CD4-positive, alpha-beta memory T cell (primary cell): ENCODE data around the gene SHMT1. TPM values are rescaled to one million over a fixed set of nuclear protein-coding genes. Genes with fewer than 3 reads are reported as not detected.
"Not testable (repeated sequence)": the region's sequence is repeated elsewhere in the genome, so short reads cannot be mapped to it uniquely, and the experiment has no call there.

Experiments
- CTCF ChIA-PET: fragments of 350-600 bp; sonication (Branson Sonifier 250); formaldehyde crosslinking; loops from one replicate; lab custom pipeline; 2021; ENCODE audit warnings: inconsistent platforms; ENCODE audit not compliant: partially characterized antibody; lab: Charles Lee
- POLR2A ChIA-PET: fragments of 350-600 bp; sonication (Branson Sonifier 250); formaldehyde crosslinking; loops from one replicate; lab custom pipeline; 2021; ENCODE audit not compliant: partially characterized antibody; lab: Charles Lee
- DNase-seq, 5 donors: peaks; one replicate each; pipeline versions ENCODE4 v3.0.0 to v3.0.0-alpha.2; 2020 to 2022; ENCODE audit warnings: mixed read lengths in 1 of 5
- H3K27ac ChIP-seq: one replicate; pipeline ENCODE4 v1.7.0; 2013; ENCODE audit warnings: low read depth, low read length
- H3K27me3 ChIP-seq: 2 replicates; pipeline ENCODE4 v1.7.0; 2013; ENCODE audit warnings: mild to moderate bottlenecking, low read length, moderate library complexity; ENCODE audit not compliant: insufficient read depth
- H3K36me3 ChIP-seq: 2 replicates; pipeline ENCODE4 v1.7.0; 2013; ENCODE audit warnings: mild to moderate bottlenecking, low read length, moderate library complexity; ENCODE audit not compliant: insufficient read depth
- H3K4me1 ChIP-seq: 2 replicates; pipeline ENCODE4 v1.7.0; 2013; ENCODE audit warnings: mild to moderate bottlenecking, low read length, moderate library complexity; ENCODE audit not compliant: insufficient read depth
- H3K4me3 ChIP-seq, 2 donors: one replicate each; pipeline ENCODE4 v1.7.0; 2013; ENCODE audit warnings: low read length in 2 of 2, mild to moderate bottlenecking in 1 of 2
- H3K9me3 ChIP-seq, 2 donors: one replicate each; pipeline ENCODE4 v1.7.0; 2013; ENCODE audit warnings: low read length in 2 of 2, control low read depth in 1 of 2; ENCODE audit not compliant: control insufficient read depth in 1 of 2
- H3K27ac Mint-ChIP-seq, 7 donors: one replicate each; pipeline ENCODE4 v1.8.0; 2020 to 2021; ENCODE audit warnings: mixed read lengths in 7 of 7, mild to moderate bottlenecking in 6 of 7, inconsistent platforms in 3 of 7, moderate library complexity in 3 of 7
- H3K27me3 Mint-ChIP-seq, 2 donors: one replicate each; pipeline ENCODE4 v1.8.0; 2020 to 2021; ENCODE audit warnings: mixed read lengths in 2 of 2
- H3K36me3 Mint-ChIP-seq, 2 donors: one replicate each; pipeline ENCODE4 v1.8.0; 2020 to 2021; ENCODE audit warnings: mixed read lengths in 2 of 2, inconsistent platforms in 1 of 2, mild to moderate bottlenecking in 1 of 2
- H3K4me1 Mint-ChIP-seq, 4 donors: one replicate each; pipeline ENCODE4 v1.8.0; 2020 to 2021; ENCODE audit warnings: mixed read lengths in 4 of 4, mild to moderate bottlenecking in 1 of 4
- H3K4me3 Mint-ChIP-seq, 8 donors: one replicate each; pipeline ENCODE4 v1.8.0; 2020 to 2021; ENCODE audit warnings: mixed read lengths in 8 of 8, mild to moderate bottlenecking in 7 of 8, moderate library complexity in 6 of 8, inconsistent platforms in 3 of 8
- H3K9me3 Mint-ChIP-seq, 8 donors: one replicate each; pipeline ENCODE4 v1.8.0; 2020 to 2021; ENCODE audit warnings: mixed read lengths in 8 of 8, mild to moderate bottlenecking in 5 of 8, inconsistent platforms in 3 of 8, moderate library complexity in 1 of 8
- intact Hi-C: fragments of 100-400 bp; cut with micrococcal nuclease; formaldehyde crosslinking; loops from one replicate; pipeline ENCODE4 v1.15.1; 2023
- polyA plus RNA-seq, 2 donors: library from polyadenylated mRNA; unstranded; fragments of 300-500 nt; fragmentation: Illumina TruSeq; gene quantifications; one replicate each; pipeline ENCODE4 v1.2.3, GENCODE V29; 2021
- total RNA-seq, 2 experiments: library from RNA; stranded (reverse); gene quantifications; one replicate each; pipeline ENCODE4 v1.2.3, GENCODE V29; 2021

Gene SHMT1
- total and polyA plus RNA-seq, 4 experiments from 2014 or later = 14.6 to 24.6 (median 20.0) TPM

GRCh38 chr17:18377437-18378204, 14.3 kb upstream of the SHMT1 start, which contains the start of gene EVPLL:
Gene EVPLL, plus strand, starts transcription at chr17:18377778. Its CDS starts 3,160 bp downstream, at chr17:18380938.
- intact Hi-C loops = no loop called here
- Mint-ChIP-seq H3K36me3 (no peaks in the 10 kb centered on the region), H3K27ac (peak within 1 kb of the TSS in 1 of 7 donors; percentile 69), H3K9me3 (no peaks in the 10 kb centered on the region), H3K27me3 (peaks cover 1 to 9% of the 10 kb centered on the region in 2 donors), H3K4me3 (no peak within 1 kb of the TSS), H3K4me1 (peaks cover 0 to 10% (median 6%) of the 10 kb centered on the region in 4 donors)
- H3K27me3 ChIP-seq = no peaks in the 10 kb centered on the region
- DNase-seq = no peak
- no peak within 1 kb of the TSS for H3K27ac ChIP-seq
- no peaks in the 10 kb centered on the region for H3K4me1 ChIP-seq
- POLR2A ChIA-PET = no interaction called here
- CTCF ChIA-PET = no interaction called here
- H3K9me3 ChIP-seq = no peaks in the 10 kb centered on the region
- no peak within 1 kb of the TSS for H3K4me3 ChIP-seq
- H3K36me3 ChIP-seq = no peaks in the 10 kb centered on the region

DNA sequence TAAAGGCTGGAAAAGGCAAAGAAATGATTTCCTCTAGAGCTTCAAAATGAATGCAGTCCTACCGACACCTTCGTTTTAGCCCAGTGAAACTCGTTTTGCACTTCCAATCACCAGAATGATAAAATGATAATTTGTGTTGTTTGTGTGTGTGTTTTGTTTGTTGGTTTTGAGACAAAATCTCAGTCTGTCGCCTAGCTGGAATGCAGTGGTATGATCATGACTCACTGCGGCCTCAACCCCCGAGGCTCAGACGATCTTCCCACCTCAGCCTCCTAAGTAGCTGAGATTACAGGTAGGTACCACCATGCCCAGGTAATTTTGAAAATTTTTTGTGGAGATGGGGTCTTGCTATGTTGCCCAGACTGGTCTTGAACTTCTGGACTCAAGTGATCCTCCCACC, 10.9 kb upstream of the SHMT1 start:
- H3K36me3 Mint-ChIP-seq = no peaks in the 10 kb centered on the region
- H3K4me1 Mint-ChIP-seq = peaks cover 0 to 4% (median 0%) of the 10 kb centered on the region in 4 donors
- H3K27ac Mint-ChIP-seq = no peak overlapping the region
- POLR2A ChIA-PET = no interaction called here
- Histone ChIP-seq H3K4me1 (no peaks in the 10 kb centered on the region), H3K36me3 (no peaks in the 10 kb centered on the region), H3K27me3 (no peaks in the 10 kb centered on the region), H3K9me3 (no peaks in the 10 kb centered on the region), H3K4me3 (no peak overlapping the region), H3K27ac (no peak overlapping the region)
- H3K9me3 Mint-ChIP-seq = no peaks in the 10 kb centered on the region
- H3K4me3 Mint-ChIP-seq = no peak overlapping the region
- CTCF ChIA-PET = no interaction called here
- intact Hi-C loops = no loop called here
- peaks cover 7 to 14% of the 10 kb centered on the region in 2 donors for H3K27me3 Mint-ChIP-seq
- DNase-seq = no peak

DNA sequence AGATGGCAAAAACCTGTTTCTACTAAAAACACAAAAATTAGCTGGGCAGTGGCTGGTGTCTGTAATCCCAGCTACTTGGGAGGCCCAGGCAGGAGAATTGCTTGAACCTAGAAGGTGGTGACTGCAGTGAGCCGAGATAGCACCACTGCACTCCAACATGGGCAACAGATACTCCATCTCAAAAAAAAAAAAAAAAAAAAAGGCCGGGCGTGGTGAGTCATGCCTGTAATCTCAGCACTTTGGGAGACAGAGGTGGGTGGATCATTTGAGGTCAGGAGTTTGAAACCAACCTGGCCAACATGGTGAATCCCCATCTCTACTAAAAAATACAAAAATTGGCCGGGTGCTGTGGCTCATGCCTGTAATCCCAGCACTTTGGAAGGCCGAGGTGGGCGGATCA, 9.8 kb upstream of the SHMT1 start:
- DNase-seq, H3K9me3 ChIP-seq, H3K27ac ChIP-seq, POLR2A ChIA-PET, H3K36me3 Mint-ChIP-seq, H3K4me1 Mint-ChIP-seq, CTCF ChIA-PET, H3K4me1 ChIP-seq, H3K27me3 ChIP-seq, H3K4me3 Mint-ChIP-seq, intact Hi-C loops, H3K36me3 ChIP-seq, H3K9me3 Mint-ChIP-seq, H3K27ac Mint-ChIP-seq, H3K4me3 ChIP-seq: not testable (repeated sequence)
- peaks cover 7 to 14% of the 10 kb centered on the region in 2 donors for H3K27me3 Mint-ChIP-seq

- Mint-ChIP-seq H3K4me3 (peak overlapping the region in 1 of 8 donors; percentile 7), H3K27ac (no peak overlapping the region)
- POLR2A ChIA-PET = no interaction called here
Observed at GRCh38 chr17:18371455-18371854, 8.1 kb upstream of the SHMT1 start.

GRCh38 chr17:18370761-18371160, 7.4 kb upstream of the SHMT1 start:
- CTCF ChIA-PET = no interaction called here
- H3K36me3 Mint-ChIP-seq = no peaks in the 10 kb centered on the region

More at GRCh38 chr17:18371455-18371854, 8.1 kb upstream of the SHMT1 start:
- no peaks in the 10 kb centered on the region for H3K4me1 Mint-ChIP-seq
- no peaks in the 10 kb centered on the region for H3K36me3 ChIP-seq
- DNase-seq = no peak
- H3K9me3 Mint-ChIP-seq = no peaks in the 10 kb centered on the region
- H3K9me3 ChIP-seq = no peaks in the 10 kb centered on the region
- peaks cover 7 to 14% of the 10 kb centered on the region in 2 donors for H3K27me3 Mint-ChIP-seq
- H3K4me3 ChIP-seq = no peak overlapping the region
- H3K27ac ChIP-seq = no peak overlapping the region
- intact Hi-C loops = no loop called here
- no peaks in the 10 kb centered on the region for H3K27me3 ChIP-seq
- no peaks in the 10 kb centered on the region for H3K4me1 ChIP-seq
- no peaks in the 10 kb centered on the region for H3K36me3 Mint-ChIP-seq
- CTCF ChIA-PET = no interaction called here

DNA sequence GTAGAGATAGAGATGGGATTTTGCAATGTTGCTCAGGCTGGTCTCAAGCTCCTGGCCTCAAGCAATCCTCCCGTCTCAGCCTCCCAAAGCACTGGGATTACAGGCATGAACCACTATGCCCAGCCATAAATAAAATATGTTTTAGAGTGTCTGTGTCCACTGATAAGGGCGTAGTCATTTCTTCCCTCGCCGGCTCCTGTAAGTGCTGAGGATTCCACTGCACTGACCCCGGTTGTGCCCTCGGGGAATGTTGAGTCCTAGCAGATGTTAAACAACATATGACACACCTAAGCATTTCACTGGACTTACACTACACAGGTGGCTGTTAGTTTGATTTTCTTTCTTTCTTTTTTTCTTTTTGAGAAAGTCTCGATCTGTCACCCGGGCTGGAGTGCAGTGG, 5.6 kb upstream of the SHMT1 start:
- no peaks in the 10 kb centered on the region for H3K27me3 ChIP-seq
- H3K4me3 ChIP-seq = no peak overlapping the region
- no peak overlapping the region for H3K27ac Mint-ChIP-seq
- CTCF ChIA-PET = no interaction called here
- intact Hi-C loops = no loop called here
- H3K4me1 ChIP-seq = no peaks in the 10 kb centered on the region
- H3K36me3 Mint-ChIP-seq = no peaks in the 10 kb centered on the region
- H3K27ac ChIP-seq = no peak overlapping the region
- DNase-seq = no peak
- no peak overlapping the region for H3K4me3 Mint-ChIP-seq
- H3K36me3 ChIP-seq = no peaks in the 10 kb centered on the region
- H3K9me3 Mint-ChIP-seq = no peaks in the 10 kb centered on the region
- peaks cover 7 to 14% of the 10 kb centered on the region in 2 donors for H3K27me3 Mint-ChIP-seq
- no peaks in the 10 kb centered on the region for H3K4me1 Mint-ChIP-seq
- POLR2A ChIA-PET = no interaction called here
- no peaks in the 10 kb centered on the region for H3K9me3 ChIP-seq

More at GRCh38 chr17:18370761-18371160, 7.4 kb upstream of the SHMT1 start:
- DNase-seq = no peak
- Histone ChIP-seq H3K9me3 (no peaks in the 10 kb centered on the region), H3K4me1 (no peaks in the 10 kb centered on the region), H3K27ac (no peak overlapping the region), H3K36me3 (no peaks in the 10 kb centered on the region), H3K27me3 (no peaks in the 10 kb centered on the region), H3K4me3 (no peak overlapping the region)
- Mint-ChIP-seq H3K27me3 (peaks cover 7 to 14% of the 10 kb centered on the region in 2 donors), H3K27ac (no peak overlapping the region), H3K4me1 (no peaks in the 10 kb centered on the region), H3K9me3 (no peaks in the 10 kb centered on the region), H3K4me3 (no peak overlapping the region)
- intact Hi-C loops = no loop called here
- POLR2A ChIA-PET = no interaction called here

- Mint-ChIP-seq H3K4me3 (peak overlapping the region in 1 of 8 donors; percentile 21), H3K9me3 (no peaks in the 10 kb centered on the region), H3K27me3 (no peaks in the 10 kb centered on the region), H3K4me1 (peaks cover 6 to 19% (median 16%) of the 10 kb centered on the region in 4 donors), H3K27ac (no peak overlapping the region), H3K36me3 (peaks cover 0 to 2% of the 10 kb centered on the region in 2 donors)
- no peaks in the 10 kb centered on the region for H3K36me3 ChIP-seq
- ChIA-PET CTCF (no interaction called here), POLR2A (interaction anchor here (0.8 to 1.6 kb wide), 6 partner anchors 44 to 182 kb away, joined by 3 to 13 read pairs (median 6); partner anchors contain the start of genes ALKBH5, MIEF2, SMCR8 and TOP3A)
- H3K4me1 ChIP-seq = peaks cover 10% of the 10 kb centered on the region
- intact Hi-C loops = loop anchor here (5.0 kb wide), 1 partner anchor 182 kb away; the partner anchor contains the start of gene ALKBH5
- no peaks in the 10 kb centered on the region for H3K9me3 ChIP-seq
- no peak overlapping the region for H3K4me3 ChIP-seq
- no peaks in the 10 kb centered on the region for H3K27me3 ChIP-seq
- no peak overlapping the region for H3K27ac ChIP-seq
- DNase-seq = no peak
Observed at GRCh38 chr17:18364166-18364565, 816 bp upstream of the SHMT1 start.
